ENCODE data around the gene CDH13.
A peak's percentile ranks its signal among the peaks of the same experiment; 100 is the strongest.

The CDH13 gene

DNA sequence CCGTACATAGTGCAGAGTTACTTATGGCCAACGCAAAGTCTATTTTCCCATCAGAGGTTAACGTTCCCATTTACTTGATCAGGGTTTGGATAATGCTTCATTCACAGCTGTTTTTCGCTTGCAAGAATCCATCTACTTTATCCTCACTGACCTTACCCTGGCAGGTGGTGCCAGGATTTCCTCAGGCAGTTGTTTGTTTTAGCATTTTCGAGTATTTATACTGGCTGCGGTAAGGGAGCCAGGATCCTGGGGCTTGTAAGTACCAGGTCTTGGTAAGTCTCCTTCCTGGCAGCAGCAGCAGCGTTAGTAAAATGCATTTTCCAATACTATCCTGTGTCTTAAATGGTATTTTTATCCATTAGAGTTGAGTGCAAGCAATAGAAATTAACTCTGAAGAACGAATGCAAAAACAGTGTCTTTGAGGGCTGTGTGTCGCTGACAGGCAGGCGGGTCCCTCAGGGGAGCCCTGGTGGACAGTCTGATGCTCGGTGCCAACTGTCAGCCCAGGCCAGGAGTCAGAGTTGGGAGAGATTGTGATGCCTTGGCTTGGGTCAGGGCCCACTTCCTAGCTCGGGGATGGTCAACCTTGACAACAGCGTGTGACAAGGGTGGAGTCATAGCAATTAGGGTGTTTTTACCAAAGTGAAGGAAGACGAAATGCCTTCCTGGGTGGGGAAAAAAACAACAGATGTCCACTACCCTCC, 1088.6 kb downstream of the CDH13 start:
- Histone ChIP-seq H3K9ac (ENCODE audit: low read length) (no peak overlapping the region), H4K8ac (ENCODE audit: low read depth, low read length) (no peak overlapping the region), H3K4me1 (ENCODE audit: control insufficient read depth in 1 of 2, insufficient read depth in 2 of 2, low read length in 2 of 2) (no peaks in the 10 kb centered on the region), H3K27me3 (ENCODE audit: insufficient read depth, low read length) (no peaks in the 10 kb centered on the region), H4K12ac (ENCODE audit: low read depth, low read length) (no peak overlapping the region), H3K9me3 (ENCODE audit: insufficient read depth, low read depth, low read length) (no peaks in the 10 kb centered on the region), H3K36me3 (ENCODE audit: control insufficient read depth in 1 of 2, insufficient read depth in 2 of 2, low read length in 2 of 2) (no peaks in the 10 kb centered on the region), H3K4me2 (ENCODE audit: low read length) (no peak overlapping the region), H2BK120ac (ENCODE audit: insufficient read depth, low read length, poor library complexity) (no peak overlapping the region), H3K4ac (ENCODE audit: low read depth, low read length) (no peak overlapping the region), H2AK5ac (ENCODE audit: low read length) (no peak overlapping the region), H3K18ac (ENCODE audit: low read length) (no peak overlapping the region), H3K79me1 (ENCODE audit: low read length) (no peaks in the 10 kb centered on the region), H4K91ac (ENCODE audit: low read depth, low read length) (no peak overlapping the region), H3K4me3 (ENCODE audit: low read depth, low read length) (no peak overlapping the region), H3K79me2 (ENCODE audit: control insufficient read depth, insufficient read depth, low read length, poor library complexity) (no peaks in the 10 kb centered on the region), H3K23ac (ENCODE audit: low read length) (no peak overlapping the region), H2BK12ac (ENCODE audit: low read length) (no peak overlapping the region), H2BK5ac (ENCODE audit: low read depth, low read length, poor library complexity) (no peak overlapping the region), H3K14ac (ENCODE audit: low read length) (no peak overlapping the region), H2AFZ (ENCODE audit: insufficient read depth, low read length, poor library complexity) (no peak overlapping the region), H3K27ac (ENCODE audit: low read depth, low read length) (no peak overlapping the region)
- DNase-seq = no peak
- WGBS (ENCODE audit: extremely low coverage, insufficient coverage, insufficient read length) = no CpG with 5 or more reads among the region's 14 CpGs

DNA sequence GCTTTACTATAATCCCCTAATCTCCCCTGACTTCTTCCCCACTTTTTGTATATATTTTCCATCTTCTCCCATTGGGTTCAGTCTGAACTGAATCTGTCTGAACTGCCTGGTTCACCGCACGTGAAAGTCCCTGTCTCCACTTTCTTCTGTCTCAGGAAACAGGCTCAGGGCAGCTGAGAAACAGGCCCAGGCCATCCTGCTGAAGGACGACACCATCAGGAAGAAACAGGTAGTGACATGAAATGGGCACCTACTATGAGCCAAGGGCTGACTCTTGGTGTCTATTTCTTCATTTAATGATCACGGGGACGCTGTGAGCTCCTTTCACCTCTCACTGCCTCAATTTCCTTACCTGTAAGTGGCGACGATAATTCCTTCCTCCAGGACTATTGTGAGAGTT, 1090.5 kb downstream of the CDH13 start:
- DNase-seq = no peak
- no peak overlapping the region for H3K27ac ChIP-seq (ENCODE audit: low read depth, low read length)
- H3K79me1 ChIP-seq (ENCODE audit: low read length) = no peaks in the 10 kb centered on the region
- H3K18ac ChIP-seq (ENCODE audit: low read length) = no peak overlapping the region
- H3K4me2 ChIP-seq (ENCODE audit: low read length) = no peak overlapping the region
- no peak overlapping the region for H3K14ac ChIP-seq (ENCODE audit: low read length)
- no peaks in the 10 kb centered on the region for H3K27me3 ChIP-seq (ENCODE audit: insufficient read depth, low read length)
- H4K8ac ChIP-seq (ENCODE audit: low read depth, low read length) = no peak overlapping the region
- no peak overlapping the region for H2BK5ac ChIP-seq (ENCODE audit: low read depth, low read length, poor library complexity)
- no peaks in the 10 kb centered on the region for H3K79me2 ChIP-seq (ENCODE audit: control insufficient read depth, insufficient read depth, low read length, poor library complexity)
- H2AK5ac ChIP-seq (ENCODE audit: low read length) = no peak overlapping the region
- no peak overlapping the region for H4K91ac ChIP-seq (ENCODE audit: low read depth, low read length)
- no peak overlapping the region for H2BK120ac ChIP-seq (ENCODE audit: insufficient read depth, low read length, poor library complexity)
- no CpG with 5 or more reads among the region's 7 CpGs for whole genome bisulfite sequencing (ENCODE audit: extremely low coverage, insufficient coverage, insufficient read length)
- H4K12ac ChIP-seq (ENCODE audit: low read depth, low read length) = no peak overlapping the region
- H3K9me3 ChIP-seq (ENCODE audit: insufficient read depth, low read depth, low read length) = no peaks in the 10 kb centered on the region
- H3K4me3 ChIP-seq (ENCODE audit: low read depth, low read length) = no peak overlapping the region
- no peak overlapping the region for H3K23ac ChIP-seq (ENCODE audit: low read length)
- H3K4me1 ChIP-seq (ENCODE audit: control insufficient read depth in 1 of 2, insufficient read depth in 2 of 2, low read length in 2 of 2) = no peaks in the 10 kb centered on the region
- no peak overlapping the region for H2AFZ ChIP-seq (ENCODE audit: insufficient read depth, low read length, poor library complexity)
- H3K4ac ChIP-seq (ENCODE audit: low read depth, low read length) = no peak overlapping the region
- H3K36me3 ChIP-seq (ENCODE audit: control insufficient read depth in 1 of 2, insufficient read depth in 2 of 2, low read length in 2 of 2) = no peaks in the 10 kb centered on the region
- no peak overlapping the region for H2BK12ac ChIP-seq (ENCODE audit: low read length)
- no peak overlapping the region for H3K9ac ChIP-seq (ENCODE audit: low read length)

DNA sequence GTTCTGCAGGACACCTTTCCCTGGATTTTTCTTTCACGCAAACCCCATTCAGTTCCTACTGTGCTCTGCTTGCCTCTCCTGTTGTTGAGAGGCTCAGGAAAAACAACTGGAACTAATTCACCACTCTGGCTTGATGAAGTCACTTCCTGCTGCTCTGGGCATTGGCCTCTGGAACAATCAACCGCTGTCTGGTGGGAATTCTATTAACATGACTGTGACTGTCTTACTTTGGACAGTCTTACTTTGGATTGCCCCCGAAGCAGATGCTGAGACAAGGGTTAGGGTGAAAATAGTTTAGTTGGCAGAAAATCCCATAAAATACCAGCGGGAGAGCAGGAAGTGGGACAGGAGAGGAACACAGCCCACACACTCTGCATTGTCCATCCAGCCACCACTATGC, 1091.0 kb downstream of the CDH13 start:
- no peak overlapping the region for H3K14ac ChIP-seq (ENCODE audit: low read length)
- H3K18ac ChIP-seq (ENCODE audit: low read length) = no peak overlapping the region
- H3K36me3 ChIP-seq (ENCODE audit: control insufficient read depth in 1 of 2, insufficient read depth in 2 of 2, low read length in 2 of 2) = no peaks in the 10 kb centered on the region
- H3K4ac ChIP-seq (ENCODE audit: low read depth, low read length) = no peak overlapping the region
- H3K4me1 ChIP-seq (ENCODE audit: control insufficient read depth in 1 of 2, insufficient read depth in 2 of 2, low read length in 2 of 2) = no peaks in the 10 kb centered on the region
- no peak overlapping the region for H3K23ac ChIP-seq (ENCODE audit: low read length)
- WGBS (ENCODE audit: extremely low coverage, insufficient coverage, insufficient read length) = no CpG with 5 or more reads among the region's 4 CpGs
- H3K79me2 ChIP-seq (ENCODE audit: control insufficient read depth, insufficient read depth, low read length, poor library complexity) = no peaks in the 10 kb centered on the region
- no peak overlapping the region for H4K8ac ChIP-seq (ENCODE audit: low read depth, low read length)
- no peak overlapping the region for H3K4me3 ChIP-seq (ENCODE audit: low read depth, low read length)
- H3K9me3 ChIP-seq (ENCODE audit: insufficient read depth, low read depth, low read length) = no peaks in the 10 kb centered on the region
- DNase-seq = no peak
- H4K12ac ChIP-seq (ENCODE audit: low read depth, low read length) = no peak overlapping the region
- no peak overlapping the region for H4K91ac ChIP-seq (ENCODE audit: low read depth, low read length)
- no peak overlapping the region for H3K9ac ChIP-seq (ENCODE audit: low read length)
- no peak overlapping the region for H2BK5ac ChIP-seq (ENCODE audit: low read depth, low read length, poor library complexity)
- no peak overlapping the region for H2BK120ac ChIP-seq (ENCODE audit: insufficient read depth, low read length, poor library complexity)
- H3K27me3 ChIP-seq (ENCODE audit: insufficient read depth, low read length) = no peaks in the 10 kb centered on the region
- no peaks in the 10 kb centered on the region for H3K79me1 ChIP-seq (ENCODE audit: low read length)
- no peak overlapping the region for H2AFZ ChIP-seq (ENCODE audit: insufficient read depth, low read length, poor library complexity)
- no peak overlapping the region for H3K27ac ChIP-seq (ENCODE audit: low read depth, low read length)
- no peak overlapping the region for H2BK12ac ChIP-seq (ENCODE audit: low read length)
- no peak overlapping the region for H3K4me2 ChIP-seq (ENCODE audit: low read length)
- no peak overlapping the region for H2AK5ac ChIP-seq (ENCODE audit: low read length)

DNA sequence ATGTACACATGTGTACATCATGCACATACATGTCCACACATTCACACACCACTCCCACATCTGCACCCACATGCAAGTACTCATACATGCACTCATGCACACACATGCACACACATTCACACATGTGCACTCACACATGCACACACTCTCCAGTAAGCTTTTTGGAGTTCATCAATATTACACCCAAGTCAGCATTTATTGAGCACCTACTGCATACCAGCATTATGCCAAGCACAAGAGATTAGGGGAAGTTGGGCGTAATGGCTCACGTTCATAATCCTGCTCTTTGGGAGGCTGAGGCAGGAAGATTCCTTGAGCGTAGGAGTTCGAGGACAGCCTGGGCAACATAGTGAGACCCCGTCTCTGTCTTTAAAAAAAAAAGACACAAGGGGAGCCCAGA, 1093.4 kb downstream of the CDH13 start:
- Histone ChIP-seq H2BK5ac (ENCODE audit: low read depth, low read length, poor library complexity) (no peak overlapping the region), H3K9ac (ENCODE audit: low read length) (no peak overlapping the region), H3K23ac (ENCODE audit: low read length) (peak overlapping the region; percentile 18), H3K14ac (ENCODE audit: low read length) (no peak overlapping the region), H3K4me2 (ENCODE audit: low read length) (no peak overlapping the region), H3K36me3 (ENCODE audit: control insufficient read depth in 1 of 2, insufficient read depth in 2 of 2, low read length in 2 of 2) (no peaks in the 10 kb centered on the region), H2BK12ac (ENCODE audit: low read length) (no peak overlapping the region), H3K79me1 (ENCODE audit: low read length) (no peaks in the 10 kb centered on the region), H2AFZ (ENCODE audit: insufficient read depth, low read length, poor library complexity) (no peak overlapping the region), H3K9me3 (ENCODE audit: insufficient read depth, low read depth, low read length) (peaks cover 3% of the 10 kb centered on the region), H3K4me3 (ENCODE audit: low read depth, low read length) (peak overlapping the region; percentile 20), H4K12ac (ENCODE audit: low read depth, low read length) (no peak overlapping the region), H3K4me1 (ENCODE audit: control insufficient read depth in 1 of 2, insufficient read depth in 2 of 2, low read length in 2 of 2) (no peaks in the 10 kb centered on the region), H3K18ac (ENCODE audit: low read length) (no peak overlapping the region), H4K8ac (ENCODE audit: low read depth, low read length) (no peak overlapping the region), H4K91ac (ENCODE audit: low read depth, low read length) (no peak overlapping the region), H2AK5ac (ENCODE audit: low read length) (no peak overlapping the region), H2BK120ac (ENCODE audit: insufficient read depth, low read length, poor library complexity) (no peak overlapping the region), H3K27me3 (ENCODE audit: insufficient read depth, low read length) (no peaks in the 10 kb centered on the region), H3K79me2 (ENCODE audit: control insufficient read depth, insufficient read depth, low read length, poor library complexity) (no peaks in the 10 kb centered on the region), H3K4ac (ENCODE audit: low read depth, low read length) (no peak overlapping the region), H3K27ac (ENCODE audit: low read depth, low read length) (no peak overlapping the region)
- no peak for DNase-seq
- no CpG with 5 or more reads among the region's 5 CpGs for WGBS (ENCODE audit: extremely low coverage, insufficient coverage, insufficient read length)

Measured in trophoblast cell (in vitro differentiated cells and primary cell).